IMR-90 (cell line): ENCODE measurements around the gene ZNF598. TPM values are rescaled to one million over a fixed set of nuclear protein-coding genes. Genes with fewer than 3 reads are reported as not detected.
A peak's percentile ranks its signal among the peaks of the same experiment; 100 is the strongest.

Experiments
- ATAC-seq: fragments of 200-7000 bp; cut with Tn5 transposase; 2 replicates; pipeline ENCODE4 v1.9.1; 2020; ENCODE audit warnings: low read depth, mild to moderate bottlenecking, moderate library complexity
- BruUV-seq: library from RNA; stranded (reverse); fragments of 400-500 nt; replicated peaks from 2 replicates; lab custom pipeline; 2021; lab: Mats Ljungman, UMichigan
- CTCF ChIA-PET: fragments of 300-600 bp; formaldehyde crosslinking; extraction: SDS; loops from one replicate; lab custom pipeline; 2021; ENCODE audit warnings: antibody characterized with exemption; lab: Yijun Ruan, JAX
- POLR2A ChIA-PET: fragments of 300-600 bp; sonication (Branson Sonifier 250); formaldehyde crosslinking; loops from one replicate; lab custom pipeline; 2022; ENCODE audit warnings: antibody characterized with exemption; ENCODE audit not compliant: unreplicated experiment; lab: Charles Lee
- DNase-seq: peaks from one replicate; pipeline ENCODE4 v3.0.0; 2013
- H2AFZ ChIP-seq: replicated peaks from 2 replicates; pipeline ENCODE3; 2013; ENCODE audit warnings: low read length, mild to moderate bottlenecking; ENCODE audit not compliant: poor library complexity
- H2AK5ac ChIP-seq: 2 replicates; pipeline ENCODE4 v1.6.1; 2013; ENCODE audit warnings: low read depth, low read length, inconsistent platforms
- H2AK9ac ChIP-seq: replicated peaks from 2 replicates; pipeline ENCODE3; 2013; ENCODE audit warnings: mild to moderate bottlenecking, low read depth, low read length, moderate library complexity; ENCODE audit not compliant: poor library complexity
- H2BK120ac ChIP-seq: 2 replicates; pipeline ENCODE4 v1.6.1; 2013; ENCODE audit warnings: low read depth, low read length, inconsistent platforms
- H2BK15ac ChIP-seq: 3 replicates; pipeline ENCODE4 v1.6.1; 2013; ENCODE audit warnings: low read depth, low read length, inconsistent platforms
- H2BK20ac ChIP-seq: 2 replicates; pipeline ENCODE4 v1.6.1; 2013; ENCODE audit warnings: low read depth, mild to moderate bottlenecking, inconsistent platforms, low read length, moderate library complexity
- H2BK5ac ChIP-seq: 2 replicates; pipeline ENCODE4 v1.6.1; 2013; ENCODE audit warnings: mild to moderate bottlenecking, low read depth, low read length, inconsistent platforms; ENCODE audit not compliant: poor library complexity, severe bottlenecking
- H3K14ac ChIP-seq: replicated peaks from 2 replicates; pipeline ENCODE4 v1.6.1; 2013; ENCODE audit warnings: low read depth, low read length, inconsistent platforms
- H3K18ac ChIP-seq: 2 replicates; pipeline ENCODE4 v1.6.1; 2013; ENCODE audit warnings: low read depth, low read length, control low read depth
- H3K23ac ChIP-seq: 2 replicates; pipeline ENCODE4 v1.6.1; 2013; ENCODE audit warnings: low read depth, low read length, inconsistent platforms
- H3K27ac ChIP-seq: 2 replicates; pipeline ENCODE4 v1.5.1; 2013; ENCODE audit warnings: mild to moderate bottlenecking, control low read depth, low read length; ENCODE audit not compliant: insufficient read depth
- H3K27me3 ChIP-seq: 2 replicates; pipeline ENCODE4 v1.6.1; 2013; ENCODE audit warnings: low read length; ENCODE audit not compliant: control insufficient read depth, insufficient read depth
- H3K36me3 ChIP-seq: 2 replicates; pipeline ENCODE4 v1.6.1; 2013; ENCODE audit warnings: low read length, mixed read lengths; ENCODE audit not compliant: control insufficient read depth, insufficient read depth
- H3K4ac ChIP-seq: 2 replicates; pipeline ENCODE4 v1.6.1; 2013; ENCODE audit warnings: low read depth, low read length, inconsistent platforms
- H3K4me1 ChIP-seq: 2 replicates; pipeline ENCODE4 v1.6.1; 2013; ENCODE audit warnings: low read length, mixed read lengths; ENCODE audit not compliant: control insufficient read depth, insufficient read depth
- H3K4me2 ChIP-seq: 2 replicates; pipeline ENCODE4 v1.6.1; 2013; ENCODE audit warnings: low read depth, mild to moderate bottlenecking, control low read depth, low read length, moderate library complexity
- H3K4me3 ChIP-seq: 2 replicates; pipeline ENCODE4 v1.5.1; 2013; ENCODE audit warnings: low read depth, mild to moderate bottlenecking, control low read depth, low read length, moderate library complexity; ENCODE audit not compliant: insufficient read depth
- H3K56ac ChIP-seq: 2 replicates; pipeline ENCODE4 v1.6.1; 2013; ENCODE audit warnings: low read length, inconsistent platforms; ENCODE audit not compliant: insufficient read depth; ENCODE audit errors: extremely low read depth
- H3K79me1 ChIP-seq, 2 experiments: 2 replicates each; pipeline ENCODE4 v1.6.1; 2013; ENCODE audit warnings: low read length in 2 of 2, inconsistent platforms in 1 of 2, low read depth in 1 of 2
- H3K9ac ChIP-seq: 2 replicates; pipeline ENCODE4 v1.6.1; 2013; ENCODE audit warnings: low read depth, low read length, control low read depth
- H3K9me1 ChIP-seq: 2 replicates; pipeline ENCODE4 v1.6.1; 2013; ENCODE audit warnings: low read length, inconsistent platforms; ENCODE audit not compliant: insufficient read depth
- H3K9me3 ChIP-seq: 2 replicates; pipeline ENCODE4 v1.6.1; 2013; ENCODE audit warnings: low read length; ENCODE audit not compliant: control insufficient read depth, insufficient read depth
- H4K20me1 ChIP-seq: 2 replicates; pipeline ENCODE4 v1.6.1; 2013; ENCODE audit warnings: low read length, inconsistent platforms; ENCODE audit not compliant: insufficient read depth
- H4K5ac ChIP-seq: 2 replicates; pipeline ENCODE4 v1.6.1; 2013; ENCODE audit warnings: mild to moderate bottlenecking, low read depth, low read length, control low read depth
- H4K8ac ChIP-seq, 2 experiments: 2 replicates each; pipeline ENCODE4 v1.6.1; 2013; ENCODE audit warnings: low read depth in 2 of 2, low read length in 2 of 2, control low read depth in 1 of 2, inconsistent platforms in 1 of 2
- H4K91ac ChIP-seq: 2 replicates; pipeline ENCODE4 v1.6.1; 2013; ENCODE audit warnings: low read depth, low read length, inconsistent platforms; ENCODE audit not compliant: insufficient read depth
- BHLHE40 ChIP-seq: fragments of 150-350 bp; IDR thresholded peaks from 2 replicates; pipeline ENCODE4 v1.6.1; 2016; ENCODE audit warnings: mild to moderate bottlenecking, low read depth, low read length
- CEBPB ChIP-seq: IDR thresholded peaks from 2 replicates; pipeline ENCODE4 v1.6.1; 2012; ENCODE audit warnings: low read depth, low read length, improper control_type of control experiment
- FOS ChIP-seq: fragments of 150-350 bp; IDR thresholded peaks from 2 replicates; pipeline ENCODE4 v1.6.1; 2016; ENCODE audit warnings: low read depth, low read length
- MAZ ChIP-seq: IDR thresholded peaks from 2 replicates; pipeline ENCODE4 v1.6.1; 2012; ENCODE audit warnings: low read depth, mild to moderate bottlenecking, low read length, improper control_type of control experiment, moderate library complexity, borderline replicate concordance
- MXI1 ChIP-seq: IDR thresholded peaks from 2 replicates; pipeline ENCODE4 v1.6.1; 2012; ENCODE audit warnings: low read depth, mild to moderate bottlenecking, low read length, moderate library complexity, borderline replicate concordance
- NFE2L2 ChIP-seq: fragments of 150-350 bp; IDR thresholded peaks from 2 replicates; pipeline ENCODE4 v1.6.1; 2016; ENCODE audit warnings: low read depth, mild to moderate bottlenecking, low read length
- POLR2A ChIP-seq: IDR thresholded peaks from 2 replicates; pipeline ENCODE4 v1.6.1; 2012; ENCODE audit warnings: mild to moderate bottlenecking, low read depth, low read length
- RAD21 ChIP-seq: IDR thresholded peaks from 2 replicates; pipeline ENCODE4 v1.6.1; 2012; ENCODE audit warnings: low read length, improper control_type of control experiment
- RCOR1 ChIP-seq: IDR thresholded peaks from 2 replicates; pipeline ENCODE4 v1.6.1; 2012; ENCODE audit warnings: mild to moderate bottlenecking, low read length, improper control_type of control experiment; ENCODE audit not compliant: insufficient replicate concordance
- RFX5 ChIP-seq: IDR thresholded peaks from 2 replicates; pipeline ENCODE4 v1.8.0; 2012; ENCODE audit warnings: low read depth, mild to moderate bottlenecking, low read length, moderate library complexity
- WGBS, 2 experiments: methylation state at CpG; one replicate each; pipeline versions ENCODE4 v1.1.5 to v1.1.7; 2013; ENCODE audit warnings: missing lambda C conversion rate in 2 of 2; ENCODE audit not compliant: insufficient read length in 1 of 2; ENCODE audit errors: extremely low coverage in 2 of 2; 5-methylcytosine and 5-hydroxymethylcytosine counted together
- dilution Hi-C: fragments of 300-500 bp; cut with HindIII; formaldehyde crosslinking; loops from one replicate; pipeline ENCODE4 v1.14.3; 2018; ENCODE audit warnings: low sequenced_read_pairs; ENCODE audit not compliant: unreplicated experiment
- in situ Hi-C: fragments of 300-500 bp; cut with MboI; formaldehyde crosslinking; loops from 3 replicates; pipeline ENCODE4 v1.14.3; 2019; ENCODE audit warnings: low sequenced_read_pairs, inconsistent platforms, mixed read lengths
- intact Hi-C: fragments of 100-400 bp; cut with micrococcal nuclease; formaldehyde crosslinking; loops from 2 replicates; pipeline ENCODE4 v1.10.0; 2022
- polyA plus RNA-seq, 3 experiments: library from polyadenylated mRNA; depleted of rRNA; stranded (reverse); fragments of >200 nt; gene quantifications; 2 replicates each; pipeline ENCODE4 v1.2.3, GENCODE V29; 2012; ENCODE audit warnings: low replicate concordance in 1 of 3
- total RNA-seq: library from RNA; depleted of rRNA; stranded (reverse); fragments of >200 nt; gene quantifications from 2 replicates; pipeline ENCODE4 v1.2.3, GENCODE V29; 2012
- TF ChIP-seq, protein P1 (sequence below): conservative IDR thresholded peaks from 2 replicates; pipeline ENCODE4 v1.5.1; 2012; ENCODE audit warnings: mild to moderate bottlenecking, low read depth, low read length, improper control_type of control experiment
- TF ChIP-seq, protein P2 (sequence below): fragments of 150-350 bp; IDR thresholded peaks from 2 replicates; pipeline ENCODE4 v1.6.1; 2017; ENCODE audit warnings: mild to moderate bottlenecking, antibody characterized with exemption, low read length, low read depth
- TF ChIP-seq, protein P3 (sequence below): fragments of 150-350 bp; IDR thresholded peaks from 2 replicates; pipeline ENCODE4 v1.6.1; 2016; ENCODE audit warnings: low read depth, mild to moderate bottlenecking, low read length, moderate library complexity, borderline replicate concordance

Gene ZNF598
- total and polyA plus RNA-seq, 2 of the 4 experiments (the other 2 are of a cell fraction), result 3.4 to 36.4 TPM

DNA sequence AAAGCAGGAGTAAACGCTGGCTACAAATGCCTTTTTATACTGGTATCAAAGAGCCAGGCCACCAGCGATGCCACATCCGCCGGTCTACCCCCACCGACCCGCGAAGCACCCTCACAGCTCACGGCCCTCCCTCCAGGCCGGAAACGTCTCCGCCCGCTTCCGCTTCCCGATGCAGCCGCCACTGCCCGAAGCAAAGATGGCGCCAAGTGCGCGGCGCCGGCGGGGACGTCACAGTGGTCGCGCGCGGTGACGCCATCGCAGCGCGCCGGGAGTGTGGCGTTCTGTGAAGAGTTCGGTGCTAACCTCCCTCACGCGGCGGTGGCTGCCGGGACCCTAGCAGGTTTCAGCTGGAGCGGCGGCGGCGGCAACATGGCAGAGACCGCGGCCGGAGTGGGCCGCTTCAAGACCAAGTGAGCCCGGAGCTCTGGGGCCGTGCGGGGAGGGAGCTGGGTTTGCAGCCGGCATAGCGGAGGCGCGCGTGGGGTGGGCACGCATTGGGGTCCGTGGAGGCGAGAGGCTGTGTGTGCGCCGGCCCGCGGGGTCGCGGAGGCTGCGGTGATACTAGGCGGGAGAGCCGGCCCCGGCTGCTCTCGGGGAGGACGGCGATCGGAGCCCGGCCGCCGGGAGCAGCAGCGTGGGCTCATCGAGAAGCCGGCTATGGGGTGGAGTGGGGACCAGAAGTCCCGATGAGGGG lies 37.7 kb downstream of the ZNF598 start, which contains the start of gene TBL3:
Gene TBL3 (plus strand): TSS at position 258 of the 694 bp plus-strand sequence. CDS start 112 bp downstream, at position 370.
- TF ChIP-seq RFX5 (no peak), FOS (0 out of 2 replicates have a peak, but pooled peaks have one; percentile 15), MXI1 (peak; percentile 93), POLR2A (peak; percentile 94; the same call in 1 of the 2 replicates), RCOR1 (peak; percentile 48), BHLHE40 (no peak), RAD21 (no peak), NFE2L2 (peak; percentile 19; the same call in 1 of the 2 replicates), CEBPB (no peak), MAZ (peak; percentile 92)
- TF ChIP-seq, protein P1, sequence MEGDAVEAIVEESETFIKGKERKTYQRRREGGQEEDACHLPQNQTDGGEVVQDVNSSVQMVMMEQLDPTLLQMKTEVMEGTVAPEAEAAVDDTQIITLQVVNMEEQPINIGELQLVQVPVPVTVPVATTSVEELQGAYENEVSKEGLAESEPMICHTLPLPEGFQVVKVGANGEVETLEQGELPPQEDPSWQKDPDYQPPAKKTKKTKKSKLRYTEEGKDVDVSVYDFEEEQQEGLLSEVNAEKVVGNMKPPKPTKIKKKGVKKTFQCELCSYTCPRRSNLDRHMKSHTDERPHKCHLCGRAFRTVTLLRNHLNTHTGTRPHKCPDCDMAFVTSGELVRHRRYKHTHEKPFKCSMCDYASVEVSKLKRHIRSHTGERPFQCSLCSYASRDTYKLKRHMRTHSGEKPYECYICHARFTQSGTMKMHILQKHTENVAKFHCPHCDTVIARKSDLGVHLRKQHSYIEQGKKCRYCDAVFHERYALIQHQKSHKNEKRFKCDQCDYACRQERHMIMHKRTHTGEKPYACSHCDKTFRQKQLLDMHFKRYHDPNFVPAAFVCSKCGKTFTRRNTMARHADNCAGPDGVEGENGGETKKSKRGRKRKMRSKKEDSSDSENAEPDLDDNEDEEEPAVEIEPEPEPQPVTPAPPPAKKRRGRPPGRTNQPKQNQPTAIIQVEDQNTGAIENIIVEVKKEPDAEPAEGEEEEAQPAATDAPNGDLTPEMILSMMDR, result no peak
- TF ChIP-seq, protein P2, sequence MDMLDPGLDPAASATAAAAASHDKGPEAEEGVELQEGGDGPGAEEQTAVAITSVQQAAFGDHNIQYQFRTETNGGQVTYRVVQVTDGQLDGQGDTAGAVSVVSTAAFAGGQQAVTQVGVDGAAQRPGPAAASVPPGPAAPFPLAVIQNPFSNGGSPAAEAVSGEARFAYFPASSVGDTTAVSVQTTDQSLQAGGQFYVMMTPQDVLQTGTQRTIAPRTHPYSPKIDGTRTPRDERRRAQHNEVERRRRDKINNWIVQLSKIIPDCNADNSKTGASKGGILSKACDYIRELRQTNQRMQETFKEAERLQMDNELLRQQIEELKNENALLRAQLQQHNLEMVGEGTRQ, result peak; percentile 28; the same call in 1 of the 2 replicates
- TF ChIP-seq, protein P3, sequence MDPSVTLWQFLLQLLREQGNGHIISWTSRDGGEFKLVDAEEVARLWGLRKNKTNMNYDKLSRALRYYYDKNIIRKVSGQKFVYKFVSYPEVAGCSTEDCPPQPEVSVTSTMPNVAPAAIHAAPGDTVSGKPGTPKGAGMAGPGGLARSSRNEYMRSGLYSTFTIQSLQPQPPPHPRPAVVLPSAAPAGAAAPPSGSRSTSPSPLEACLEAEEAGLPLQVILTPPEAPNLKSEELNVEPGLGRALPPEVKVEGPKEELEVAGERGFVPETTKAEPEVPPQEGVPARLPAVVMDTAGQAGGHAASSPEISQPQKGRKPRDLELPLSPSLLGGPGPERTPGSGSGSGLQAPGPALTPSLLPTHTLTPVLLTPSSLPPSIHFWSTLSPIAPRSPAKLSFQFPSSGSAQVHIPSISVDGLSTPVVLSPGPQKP, result no peak
- dilution Hi-C loops (no loop called here), intact Hi-C loops (no loop called here), in situ Hi-C loops (no loop called here)
- Histone ChIP-seq H2BK5ac (peak within 1 kb of the TSS; percentile 77), H3K27me3 (no peaks in the 10 kb centered on the region), H3K79me1 (peaks cover 9 to 38% of the 10 kb centered on the region in 2 experiments), H2BK15ac (0 out of 3 replicates have a peak within 1 kb of the TSS, but pooled peaks have one; percentile 30), H2AFZ (peak within 1 kb of the TSS; percentile 91), H3K4me1 (peaks cover 6% of the 10 kb centered on the region), H3K36me3 (peaks cover 25% of the 10 kb centered on the region), H3K4me3 (peak within 1 kb of the TSS; percentile 66), H2BK120ac (peak within 1 kb of the TSS; percentile 15; the same call in 1 of the 2 replicates), H2AK5ac (peak within 1 kb of the TSS; percentile 95), H4K5ac (peak within 1 kb of the TSS; percentile 89), H3K18ac (peak within 1 kb of the TSS; percentile 61), H4K20me1 (no peaks in the 10 kb centered on the region; the same call in 1 of the 2 replicates), H4K8ac (peak within 1 kb of the TSS; percentile 98 to 100), H3K9me1 (peaks cover 3% of the 10 kb centered on the region; the same call in 1 of the 2 replicates), H3K27ac (peak within 1 kb of the TSS; percentile 93), H3K4me2 (peak within 1 kb of the TSS; percentile 93), H3K9me3 (no peaks in the 10 kb centered on the region), H2AK9ac (peak within 1 kb of the TSS; percentile 86), H3K23ac (peak within 1 kb of the TSS; percentile 78), H3K56ac (peak within 1 kb of the TSS; percentile 89), H3K9ac (peak within 1 kb of the TSS; percentile 96), H3K14ac (peak within 1 kb of the TSS; percentile 93), H4K91ac (peak within 1 kb of the TSS; percentile 97), H2BK20ac (no peak within 1 kb of the TSS), H3K4ac (peak within 1 kb of the TSS; percentile 92)
- DNase-seq (peak; percentile 92), ATAC-seq (peak; percentile 95)
- no TSS peak for BruUV-seq
- 0% methylated on average over 53 of the region's 78 CpGs; no CpG with 5 or more reads in 1 of the 2 experiments for WGBS, 2 experiments
- ChIA-PET CTCF (no interaction called here), POLR2A (no interaction called here)
